Neural progenitor cell (in vitro differentiated cells): ENCODE data around the gene PCSK1. TPM values are rescaled to one million over a fixed set of nuclear protein-coding genes. Genes with fewer than 3 reads are reported as not detected.

Source experiments
- DNase-seq: peaks from one replicate; pipeline ENCODE4 v3.0.0-alpha.2; 2016; ENCODE audit warnings: low spot score
- H2AFZ ChIP-seq: fragments of 200-600 bp; sonication (generic); replicated peaks from 2 replicates; pipeline ENCODE4 v1.6.1; 2016; ENCODE audit warnings: antibody characterized with exemption
- H3F3A ChIP-seq: fragments of 200-600 bp; sonication (generic); 2 replicates; pipeline ENCODE4 v1.6.1; 2016; ENCODE audit warnings: antibody characterized with exemption, low read depth
- H3K27ac ChIP-seq: fragments of 200-600 bp; sonication (generic); 2 replicates; pipeline ENCODE4 v1.5.1; 2016; ENCODE audit warnings: mild to moderate bottlenecking
- H3K27me3 ChIP-seq: fragments of 200-600 bp; sonication (generic); 2 replicates; pipeline ENCODE4 v1.6.1; 2016; ENCODE audit warnings: mild to moderate bottlenecking, moderate library complexity
- H3K36me3 ChIP-seq: fragments of 200-600 bp; sonication (generic); 2 replicates; pipeline ENCODE4 v1.5.1; 2016
- H3K4me1 ChIP-seq: fragments of 200-600 bp; sonication (generic); 2 replicates; pipeline ENCODE4 v1.6.1; 2016; ENCODE audit warnings: mixed run types
- H3K4me2 ChIP-seq: fragments of 200-600 bp; sonication (generic); 2 replicates; pipeline ENCODE4 v1.6.1; 2016
- H3K4me3 ChIP-seq: fragments of 200-600 bp; sonication (generic); 2 replicates; pipeline ENCODE4 v1.5.1; 2016
- H3K79me2 ChIP-seq: fragments of 200-600 bp; sonication (generic); 2 replicates; pipeline ENCODE4 v1.6.1; 2016; ENCODE audit warnings: low read depth
- H3K9ac ChIP-seq: fragments of 200-600 bp; sonication (generic); 2 replicates; pipeline ENCODE4 v1.6.1; 2016
- H3K9me3 ChIP-seq: fragments of 200-600 bp; sonication (generic); 2 replicates; pipeline ENCODE4 v1.5.1; 2016; ENCODE audit warnings: low read depth
- H4K20me1 ChIP-seq: fragments of 200-600 bp; sonication (generic); 2 replicates; pipeline ENCODE4 v1.6.1; 2016; ENCODE audit warnings: low read depth
- H3K27ac Mint-ChIP-seq: 3 replicates; pipeline ENCODE4 v1.8.0; 2021; ENCODE audit warnings: mixed read lengths
- H3K27me3 Mint-ChIP-seq: 2 replicates; pipeline ENCODE4 v1.8.0; 2022; ENCODE audit warnings: low read depth, mild to moderate bottlenecking, inconsistent platforms, moderate library complexity, mixed read lengths; ENCODE audit not compliant: insufficient read depth
- H3K36me3 Mint-ChIP-seq: 3 replicates; pipeline ENCODE4 v1.8.0; 2021; ENCODE audit warnings: mixed read lengths
- H3K4me1 Mint-ChIP-seq: 3 replicates; pipeline ENCODE4 v1.8.0; 2021; ENCODE audit warnings: mixed read lengths
- H3K4me3 Mint-ChIP-seq: 3 replicates; pipeline ENCODE4 v1.8.0; 2021; ENCODE audit warnings: mild to moderate bottlenecking, moderate library complexity, mixed read lengths
- H3K9me3 Mint-ChIP-seq: 3 replicates; pipeline ENCODE4 v1.8.0; 2020; ENCODE audit warnings: mixed read lengths
- CTCF ChIP-seq: fragments of 200-600 bp; sonication (generic); IDR thresholded peaks from 2 replicates; pipeline ENCODE4 v1.5.1; 2017; ENCODE audit warnings: antibody characterized with exemption, mild to moderate bottlenecking
- EZH2 ChIP-seq: fragments of 200-600 bp; sonication (generic); IDR thresholded peaks from 2 replicates; pipeline ENCODE4 v1.6.1; 2017; ENCODE audit warnings: antibody characterized with exemption, mild to moderate bottlenecking, moderate library complexity
- EZH2phosphoT487 ChIP-seq: fragments of 200-600 bp; sonication (generic); IDR thresholded peaks from 2 replicates; pipeline ENCODE4 v1.6.1; 2017; ENCODE audit warnings: antibody characterized with exemption
- total RNA-seq: library from RNA; depleted of rRNA; stranded (reverse); fragments of >200 nt; gene quantifications from 2 replicates; pipeline ENCODE4 v1.2.3, GENCODE V29; 2015; ENCODE audit warnings: low replicate concordance

Gene PCSK1
- total RNA-seq, 1 donor from 2014 or later: 3.9 TPM

- H3K9me3 ChIP-seq: no peaks in the 10 kb centered on the region
- TF ChIP-seq EZH2 (no peak), EZH2phosphoT487 (no peak), CTCF (no peak)
- H3K36me3 Mint-ChIP-seq: no peaks in the 10 kb centered on the region
- DNase-seq: no peak
- no peaks in the 10 kb centered on the region for H3F3A ChIP-seq
- no peaks in the 10 kb centered on the region for H3K4me1 Mint-ChIP-seq
- H3K4me3 Mint-ChIP-seq: no peak overlapping the region
- H3K4me3 ChIP-seq: no peak overlapping the region
- no peak overlapping the region for H3K4me2 ChIP-seq
- no peak overlapping the region for H3K27ac Mint-ChIP-seq
- no peak overlapping the region for H2AFZ ChIP-seq
- H3K9ac ChIP-seq: no peak overlapping the region
- H3K27me3 Mint-ChIP-seq: no peaks in the 10 kb centered on the region
- no peaks in the 10 kb centered on the region for H3K36me3 ChIP-seq
- no peak overlapping the region for H3K27ac ChIP-seq
- no peaks in the 10 kb centered on the region for H3K9me3 Mint-ChIP-seq
- no peaks in the 10 kb centered on the region for H3K79me2 ChIP-seq
- H3K27me3 ChIP-seq: no peaks in the 10 kb centered on the region
- H4K20me1 ChIP-seq: no peaks in the 10 kb centered on the region
- no peaks in the 10 kb centered on the region for H3K4me1 ChIP-seq
Measured at GRCh38 chr5:96347502-96348292, 85.4 kb downstream of the PCSK1 start.

- Histone ChIP-seq H3K4me2 (no peak overlapping the region), H3K9me3 (no peaks in the 10 kb centered on the region), H3K79me2 (no peaks in the 10 kb centered on the region), H3K4me1 (no peaks in the 10 kb centered on the region), H3K36me3 (no peaks in the 10 kb centered on the region), H4K20me1 (no peaks in the 10 kb centered on the region), H3K9ac (no peak overlapping the region), H2AFZ (no peak overlapping the region), H3K27me3 (no peaks in the 10 kb centered on the region), H3K4me3 (no peak overlapping the region), H3F3A (no peaks in the 10 kb centered on the region), H3K27ac (no peak overlapping the region)
- H3K36me3 Mint-ChIP-seq: no peaks in the 10 kb centered on the region
- no peak overlapping the region for H3K4me3 Mint-ChIP-seq
- no peaks in the 10 kb centered on the region for H3K27me3 Mint-ChIP-seq
- H3K9me3 Mint-ChIP-seq: no peaks in the 10 kb centered on the region
- peak; percentile 59 for DNase-seq
- no peaks in the 10 kb centered on the region for H3K4me1 Mint-ChIP-seq
- H3K27ac Mint-ChIP-seq: no peak overlapping the region
- no peak for TF ChIP-seq EZH2
- peak; percentile 72 for TF ChIP-seq CTCF
- no peak for TF ChIP-seq EZH2phosphoT487
Measured at GRCh38 chr5:96344678-96345577, 88.1 kb downstream of the PCSK1 start.

- H3K9me3 ChIP-seq: no peaks in the 10 kb centered on the region
- H2AFZ ChIP-seq: no peak overlapping the region
- Mint-ChIP-seq H3K4me1 (no peaks in the 10 kb centered on the region), H3K4me3 (no peak overlapping the region), H3K9me3 (no peaks in the 10 kb centered on the region), H3K27me3 (no peaks in the 10 kb centered on the region), H3K36me3 (no peaks in the 10 kb centered on the region), H3K27ac (no peak overlapping the region)
- H3K4me1 ChIP-seq: no peaks in the 10 kb centered on the region
- TF ChIP-seq EZH2 (no peak), CTCF (no peak), EZH2phosphoT487 (no peak)
- no peak overlapping the region for H3K9ac ChIP-seq
- H3K79me2 ChIP-seq: no peaks in the 10 kb centered on the region
- H3K27ac ChIP-seq: no peak overlapping the region
- no peaks in the 10 kb centered on the region for H3K36me3 ChIP-seq
- no peaks in the 10 kb centered on the region for H3K27me3 ChIP-seq
- no peaks in the 10 kb centered on the region for H3F3A ChIP-seq
- no peak for DNase-seq
- no peaks in the 10 kb centered on the region for H4K20me1 ChIP-seq
- no peak overlapping the region for H3K4me3 ChIP-seq
- no peak overlapping the region for H3K4me2 ChIP-seq
Measured at GRCh38 chr5:96343094-96343493, 90.0 kb downstream of the PCSK1 start.
